ENCODE results near the gene WDR90.

WDR90 gene

DNA sequence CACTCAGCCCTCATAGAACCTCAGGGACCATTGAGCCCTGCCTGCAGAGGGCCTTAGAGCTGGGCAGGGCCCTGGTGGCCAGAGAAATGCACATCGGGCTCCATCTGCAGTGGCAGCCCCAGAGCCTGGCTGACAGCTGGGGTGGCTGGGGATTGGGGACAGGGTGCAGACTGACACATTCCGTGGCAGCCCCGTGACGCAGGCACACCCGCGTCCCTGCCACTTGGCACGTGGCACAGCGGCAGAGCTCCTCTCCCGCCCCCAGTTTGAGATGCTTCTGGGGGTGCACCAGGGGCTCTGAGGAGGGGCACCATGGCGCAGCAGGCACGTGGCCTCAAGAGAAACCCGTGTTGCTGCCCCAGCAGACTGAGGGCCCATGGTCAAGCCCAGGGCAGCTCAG is 54.2 kb downstream of the WDR90 start:
- Histone ChIP-seq H3K36me3 (ENCODE audit: insufficient read depth, low read length) (no peaks in the 10 kb centered on the region), H3K4me2 (ENCODE audit: low read depth, low read length, poor library complexity, severe bottlenecking) (no peak overlapping the region), H3K4me3 (ENCODE audit: low read length, poor library complexity, severe bottlenecking) (no peak overlapping the region), H3K27me3 (ENCODE audit: insufficient read depth, low read length, poor library complexity, severe bottlenecking) (no peaks in the 10 kb centered on the region), H3K79me2 (ENCODE audit: insufficient read depth, low read length) (no peaks in the 10 kb centered on the region), H3K4me1 (ENCODE audit: insufficient read depth, low read length, poor library complexity, severe bottlenecking) (no peaks in the 10 kb centered on the region), H4K20me1 (ENCODE audit: insufficient read depth, low read length, poor library complexity, severe bottlenecking) (no peaks in the 10 kb centered on the region), H3K9me2 (replicated peaks; ENCODE audit: low read depth, low read length) (no peaks in the 10 kb centered on the region), H2AFZ (ENCODE audit: low read length) (no peak overlapping the region), H3F3A (ENCODE audit: low read depth) (no peaks in the 10 kb centered on the region), H3K9ac (ENCODE audit: low read depth, low read length, poor library complexity, severe bottlenecking) (no peak overlapping the region), H3K9me3 (ENCODE audit: insufficient read depth, low read depth, low read length) (no peaks in the 10 kb centered on the region)
- TF ChIP-seq, protein P1, sequence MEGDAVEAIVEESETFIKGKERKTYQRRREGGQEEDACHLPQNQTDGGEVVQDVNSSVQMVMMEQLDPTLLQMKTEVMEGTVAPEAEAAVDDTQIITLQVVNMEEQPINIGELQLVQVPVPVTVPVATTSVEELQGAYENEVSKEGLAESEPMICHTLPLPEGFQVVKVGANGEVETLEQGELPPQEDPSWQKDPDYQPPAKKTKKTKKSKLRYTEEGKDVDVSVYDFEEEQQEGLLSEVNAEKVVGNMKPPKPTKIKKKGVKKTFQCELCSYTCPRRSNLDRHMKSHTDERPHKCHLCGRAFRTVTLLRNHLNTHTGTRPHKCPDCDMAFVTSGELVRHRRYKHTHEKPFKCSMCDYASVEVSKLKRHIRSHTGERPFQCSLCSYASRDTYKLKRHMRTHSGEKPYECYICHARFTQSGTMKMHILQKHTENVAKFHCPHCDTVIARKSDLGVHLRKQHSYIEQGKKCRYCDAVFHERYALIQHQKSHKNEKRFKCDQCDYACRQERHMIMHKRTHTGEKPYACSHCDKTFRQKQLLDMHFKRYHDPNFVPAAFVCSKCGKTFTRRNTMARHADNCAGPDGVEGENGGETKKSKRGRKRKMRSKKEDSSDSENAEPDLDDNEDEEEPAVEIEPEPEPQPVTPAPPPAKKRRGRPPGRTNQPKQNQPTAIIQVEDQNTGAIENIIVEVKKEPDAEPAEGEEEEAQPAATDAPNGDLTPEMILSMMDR (conservative IDR thresholded peaks at IDR 0.05; ENCODE audit: low read length) = no peak
- TF ChIP-seq EZH2phosphoT487 (IDR thresholded peaks at IDR 0.05; ENCODE audit: borderline replicate concordance) = no peak

DNA sequence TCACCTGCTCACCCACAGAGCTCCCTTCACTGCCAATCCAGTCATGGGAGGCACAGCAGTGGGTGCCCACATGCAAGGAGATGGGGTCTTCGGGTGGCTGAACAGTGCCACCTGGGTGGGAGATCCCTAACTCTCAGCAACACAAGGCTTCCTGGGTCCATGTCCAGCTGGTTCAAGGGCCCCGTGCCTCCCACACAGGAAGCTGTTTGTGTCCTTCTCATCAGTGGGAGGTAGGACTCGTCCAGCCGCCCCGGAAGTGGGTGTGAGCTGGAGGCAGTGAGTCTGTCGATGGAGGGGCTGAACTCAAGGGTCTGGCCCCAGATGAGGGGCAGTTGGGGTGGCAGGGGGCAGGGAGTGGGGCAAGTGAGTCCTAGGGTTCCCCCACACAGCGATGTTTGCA is 54.9 kb downstream of the WDR90 start:
- no peaks in the 10 kb centered on the region for H3K4me1 ChIP-seq (ENCODE audit: insufficient read depth, low read length, poor library complexity, severe bottlenecking)
- H3K36me3 ChIP-seq (ENCODE audit: insufficient read depth, low read length) = no peaks in the 10 kb centered on the region
- H3K9ac ChIP-seq (ENCODE audit: low read depth, low read length, poor library complexity, severe bottlenecking) = no peak overlapping the region
- no peaks in the 10 kb centered on the region for H3K27me3 ChIP-seq (ENCODE audit: insufficient read depth, low read length, poor library complexity, severe bottlenecking)
- H2AFZ ChIP-seq (ENCODE audit: low read length) = no peak overlapping the region
- no peaks in the 10 kb centered on the region for H4K20me1 ChIP-seq (ENCODE audit: insufficient read depth, low read length, poor library complexity, severe bottlenecking)
- H3K79me2 ChIP-seq (ENCODE audit: insufficient read depth, low read length) = no peaks in the 10 kb centered on the region
- no peaks in the 10 kb centered on the region for H3K9me2 ChIP-seq (replicated peaks; ENCODE audit: low read depth, low read length)
- no peak for TF ChIP-seq EZH2phosphoT487 (IDR thresholded peaks at IDR 0.05; ENCODE audit: borderline replicate concordance)
- TF ChIP-seq, protein P1 (conservative IDR thresholded peaks at IDR 0.05; ENCODE audit: low read length) = no peak
- H3K4me3 ChIP-seq (ENCODE audit: low read length, poor library complexity, severe bottlenecking) = no peak overlapping the region
- no peaks in the 10 kb centered on the region for H3K9me3 ChIP-seq (ENCODE audit: insufficient read depth, low read depth, low read length)
- no peaks in the 10 kb centered on the region for H3F3A ChIP-seq (ENCODE audit: low read depth)
- H3K4me2 ChIP-seq (ENCODE audit: low read depth, low read length, poor library complexity, severe bottlenecking) = no peak overlapping the region

DNA sequence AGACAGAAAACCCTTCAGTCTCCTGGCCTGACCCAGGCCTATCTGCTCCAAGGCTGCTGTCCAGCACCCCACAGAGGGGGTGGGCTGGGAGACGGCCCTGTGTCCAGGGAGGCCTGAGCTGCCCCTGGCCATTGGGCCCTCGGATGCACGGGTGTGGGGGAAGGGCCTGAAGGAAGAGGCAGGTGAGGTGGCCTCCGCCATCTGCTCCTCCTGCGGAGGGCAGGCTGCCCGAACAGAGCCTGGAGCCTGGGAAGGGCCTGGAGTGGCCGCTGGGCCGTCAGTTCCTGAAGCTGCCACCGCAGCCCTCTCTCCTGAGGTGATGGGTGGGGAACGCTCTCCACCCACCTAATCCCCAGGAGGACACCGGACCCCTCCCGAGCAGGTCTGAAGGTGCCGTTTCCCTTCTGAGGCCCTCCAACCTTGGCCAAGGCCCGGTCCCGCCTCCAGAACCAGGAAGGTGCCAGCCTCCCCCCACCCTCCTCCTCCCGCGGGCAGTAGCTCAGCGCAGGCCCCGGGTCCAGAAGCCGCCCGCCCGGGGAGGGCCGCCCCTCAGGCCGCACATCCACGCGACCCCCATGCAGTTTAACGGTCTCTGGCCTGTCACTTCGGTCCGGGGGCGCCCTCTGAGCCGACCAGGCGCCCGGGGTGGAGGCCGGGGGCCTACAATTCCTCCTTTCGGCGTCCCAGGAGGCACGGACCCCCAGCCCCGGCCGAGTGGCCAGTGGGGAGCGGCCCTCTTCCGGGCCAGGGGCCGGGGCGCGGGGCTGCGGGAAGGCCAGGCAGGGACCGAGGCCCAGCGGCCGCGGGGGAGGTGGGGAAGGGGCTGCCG is 55.6 kb downstream of the WDR90 start:
- no peaks in the 10 kb centered on the region for H4K20me1 ChIP-seq (ENCODE audit: insufficient read depth, low read length, poor library complexity, severe bottlenecking)

More for the DNA sequence above, 55.6 kb downstream of the WDR90 start:
- H3K4me1 ChIP-seq (ENCODE audit: insufficient read depth, low read length, poor library complexity, severe bottlenecking) = no peaks in the 10 kb centered on the region
- H3K9me3 ChIP-seq (ENCODE audit: insufficient read depth, low read depth, low read length) = no peaks in the 10 kb centered on the region
- no peaks in the 10 kb centered on the region for H3K79me2 ChIP-seq (ENCODE audit: insufficient read depth, low read length)
- H3K4me2 ChIP-seq (ENCODE audit: low read depth, low read length, poor library complexity, severe bottlenecking) = no peak overlapping the region
- H2AFZ ChIP-seq (ENCODE audit: low read length) = no peak overlapping the region
- no peaks in the 10 kb centered on the region for H3F3A ChIP-seq (ENCODE audit: low read depth)
- H3K27me3 ChIP-seq (ENCODE audit: insufficient read depth, low read length, poor library complexity, severe bottlenecking) = no peaks in the 10 kb centered on the region
- no peaks in the 10 kb centered on the region for H3K9me2 ChIP-seq (replicated peaks; ENCODE audit: low read depth, low read length)
- H3K9ac ChIP-seq (ENCODE audit: low read depth, low read length, poor library complexity, severe bottlenecking) = no peak overlapping the region
- no peaks in the 10 kb centered on the region for H3K36me3 ChIP-seq (ENCODE audit: insufficient read depth, low read length)
- TF ChIP-seq, protein P1 (conservative IDR thresholded peaks at IDR 0.05; ENCODE audit: low read length) = no peak
- TF ChIP-seq EZH2phosphoT487 (IDR thresholded peaks at IDR 0.05; ENCODE audit: borderline replicate concordance) = no peak
- no peak overlapping the region for H3K4me3 ChIP-seq (ENCODE audit: low read length, poor library complexity, severe bottlenecking)
